Muscle layer of colon (tissue), 2 donors: ENCODE results near the gene CACNA2D3.

Experiments
- H3K27ac ChIP-seq: one replicate; pipeline ENCODE4 v1.7.0; 2013; ENCODE audit warnings: low read depth, mild to moderate bottlenecking, low read length, moderate library complexity
- H3K27me3 ChIP-seq, 2 donors: one replicate each; pipeline ENCODE4 v1.7.0; 2013; ENCODE audit warnings: low read length in 2 of 2, mild to moderate bottlenecking in 2 of 2; ENCODE audit not compliant: insufficient read depth in 2 of 2, control insufficient read depth in 1 of 2
- H3K36me3 ChIP-seq: one replicate; pipeline ENCODE4 v1.7.0; 2013; ENCODE audit warnings: mild to moderate bottlenecking, low read length; ENCODE audit not compliant: insufficient read depth
- H3K4me1 ChIP-seq: one replicate; pipeline ENCODE4 v1.7.0; 2013; ENCODE audit warnings: mild to moderate bottlenecking, low read length; ENCODE audit not compliant: insufficient read depth
- H3K4me3 ChIP-seq, 2 donors: one replicate each; pipeline ENCODE4 v1.7.0; 2013; ENCODE audit warnings: low read length in 2 of 2, low read depth in 1 of 2, mild to moderate bottlenecking in 1 of 2, moderate library complexity in 1 of 2
- H3K9ac ChIP-seq: one replicate; pipeline ENCODE4 v1.7.0; 2013; ENCODE audit warnings: low read length
- H3K9me3 ChIP-seq: one replicate; pipeline ENCODE4 v1.7.0; 2013; ENCODE audit warnings: mild to moderate bottlenecking, low read length
- donor health status: abdominal sarcoma.
- donor health status: Adenocarcinoma of cecum.

The CACNA2D3 gene

GRCh38 chr3:54360320-54360719 lies 238.0 kb downstream of the CACNA2D3 start:
- H3K4me3 ChIP-seq = no peak overlapping the region
- no peak overlapping the region for H3K27ac ChIP-seq
- H3K9me3 ChIP-seq = no peaks in the 10 kb centered on the region
- peaks cover 37% of the 10 kb centered on the region for H3K4me1 ChIP-seq
- no peaks in the 10 kb centered on the region for H3K27me3 ChIP-seq
- H3K9ac ChIP-seq = no peak overlapping the region
- H3K36me3 ChIP-seq = no peaks in the 10 kb centered on the region

GRCh38 chr3:54361746-54362283 lies 239.5 kb downstream of the CACNA2D3 start:
- Histone ChIP-seq H3K27ac (no peak overlapping the region), H3K9ac (no peak overlapping the region), H3K36me3 (no peaks in the 10 kb centered on the region), H3K9me3 (no peaks in the 10 kb centered on the region), H3K4me1 (peaks cover 27% of the 10 kb centered on the region), H3K4me3 (no peak overlapping the region), H3K27me3 (no peaks in the 10 kb centered on the region)

DNA sequence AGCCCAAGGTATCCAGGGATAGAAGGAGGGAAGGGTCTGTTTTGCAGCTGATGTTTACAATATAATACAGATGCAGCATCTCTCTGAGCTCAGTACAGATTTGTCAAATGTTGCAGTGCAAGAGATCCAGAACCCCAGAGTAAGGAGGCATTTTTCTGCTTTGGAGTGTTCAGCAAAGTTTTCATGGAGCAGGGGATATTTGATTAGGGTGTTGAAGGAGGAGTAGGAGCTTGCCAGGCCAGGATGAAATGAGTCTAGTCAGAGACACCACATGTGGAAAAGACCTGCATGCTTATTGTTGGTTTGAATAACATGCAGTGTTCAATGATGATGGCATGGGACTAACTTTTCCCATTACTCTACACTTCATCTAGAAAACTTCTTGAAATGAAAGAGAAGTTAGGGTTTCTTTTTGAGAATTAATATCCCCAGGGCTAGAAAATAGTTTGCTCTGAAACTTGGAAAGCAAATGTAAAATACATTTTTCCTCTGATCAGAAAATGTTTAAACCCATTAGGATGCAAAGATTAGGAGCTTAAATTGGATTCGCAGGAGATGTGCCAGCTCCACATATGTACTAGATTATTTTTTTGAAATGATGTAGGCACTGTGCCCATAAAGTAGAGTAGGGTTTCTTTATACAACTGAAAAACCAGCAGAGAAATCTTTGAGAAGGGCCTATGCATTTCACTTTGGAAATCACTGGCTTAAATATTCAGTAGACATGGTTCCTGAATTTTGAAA lies 243.8 kb downstream of the CACNA2D3 start:
- Histone ChIP-seq H3K9ac (no peak overlapping the region), H3K4me3 (no peak overlapping the region), H3K27me3 (no peaks in the 10 kb centered on the region), H3K4me1 (no peaks in the 10 kb centered on the region), H3K36me3 (no peaks in the 10 kb centered on the region), H3K27ac (no peak overlapping the region), H3K9me3 (no peaks in the 10 kb centered on the region)

DNA sequence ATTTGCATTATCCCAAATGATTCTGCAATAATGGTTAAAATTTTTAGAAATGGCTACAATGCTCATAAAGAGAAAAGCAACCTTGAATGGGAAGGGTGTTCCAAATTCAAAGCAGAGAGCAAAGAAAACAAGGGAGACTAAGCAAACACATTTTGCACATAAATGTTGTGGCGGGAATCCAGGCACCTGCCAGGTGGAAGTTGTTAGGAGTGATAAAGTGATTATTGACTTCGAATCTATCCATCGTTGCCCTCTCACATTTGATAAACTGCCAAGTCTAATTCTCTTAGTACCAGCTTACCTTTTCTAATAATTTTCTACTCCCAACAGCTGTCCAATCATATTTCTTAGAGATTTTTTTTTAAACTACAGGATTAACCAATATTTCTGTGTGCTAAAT lies 244.5 kb downstream of the CACNA2D3 start:
- no peak overlapping the region for H3K27ac ChIP-seq
- no peaks in the 10 kb centered on the region for H3K4me1 ChIP-seq
- H3K36me3 ChIP-seq = no peaks in the 10 kb centered on the region
- no peaks in the 10 kb centered on the region for H3K27me3 ChIP-seq
- H3K9ac ChIP-seq = no peak overlapping the region
- no peaks in the 10 kb centered on the region for H3K9me3 ChIP-seq
- no peak overlapping the region for H3K4me3 ChIP-seq

DNA sequence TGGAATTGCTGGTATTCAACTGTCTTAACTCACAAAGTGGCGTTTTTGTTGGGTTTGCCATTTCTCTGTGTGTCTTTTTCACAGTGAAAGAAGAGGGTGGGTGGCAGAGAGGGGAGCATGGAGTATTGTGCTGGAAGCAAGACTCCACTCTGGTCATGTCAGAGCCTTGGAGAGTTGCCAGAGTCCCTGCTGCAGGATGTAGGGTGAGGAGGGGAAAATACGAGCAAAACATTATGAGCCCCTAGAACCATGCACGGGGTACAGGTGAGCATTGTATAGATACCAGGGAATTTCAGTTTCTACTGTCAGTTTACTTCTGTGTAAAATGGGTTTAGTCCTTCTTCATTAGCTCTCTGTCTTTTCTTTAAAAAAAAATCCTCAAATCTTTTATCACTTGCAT lies 249.9 kb downstream of the CACNA2D3 start:
- Histone ChIP-seq H3K27me3 (no peaks in the 10 kb centered on the region), H3K36me3 (no peaks in the 10 kb centered on the region), H3K9me3 (no peaks in the 10 kb centered on the region), H3K4me1 (no peaks in the 10 kb centered on the region), H3K4me3 (no peak overlapping the region), H3K9ac (no peak overlapping the region), H3K27ac (no peak overlapping the region)

DNA sequence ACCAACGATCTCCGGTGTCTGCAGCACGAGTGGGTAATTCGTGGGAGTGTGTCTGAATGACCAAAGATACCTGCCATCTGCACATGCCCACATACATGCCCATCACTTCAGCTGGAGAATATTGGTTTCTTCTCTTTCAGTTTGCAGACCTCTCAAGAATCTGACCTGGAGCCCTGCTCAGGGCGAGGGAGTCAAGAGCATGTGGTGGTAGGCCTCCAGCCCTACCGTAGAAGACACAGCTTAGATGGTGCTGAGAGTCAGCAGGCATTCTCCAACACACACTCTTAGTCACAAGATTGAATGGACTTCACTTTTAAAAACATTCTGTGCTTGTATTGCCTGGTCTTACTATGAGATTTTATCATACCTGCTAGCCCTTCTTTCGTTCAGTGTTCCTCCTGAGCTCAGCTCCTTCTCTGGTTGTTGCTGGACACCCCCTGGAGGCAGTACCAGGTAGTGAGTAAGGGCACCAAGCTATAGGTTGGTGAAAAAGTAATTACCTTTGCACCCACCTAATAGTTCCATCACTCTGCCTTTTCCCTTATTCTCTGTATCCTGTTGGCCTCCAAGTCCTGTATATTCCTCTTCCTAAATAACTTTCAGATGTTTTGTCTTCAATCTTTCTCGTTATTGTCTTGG lies 252.0 kb downstream of the CACNA2D3 start:
- Histone ChIP-seq H3K27me3 (no peaks in the 10 kb centered on the region), H3K4me1 (no peaks in the 10 kb centered on the region)

GRCh38 chr3:54376142-54376807 lies 253.9 kb downstream of the CACNA2D3 start:
- Histone ChIP-seq H3K27me3 (no peaks in the 10 kb centered on the region), H3K4me1 (no peaks in the 10 kb centered on the region), H3K36me3 (no peaks in the 10 kb centered on the region), H3K27ac (no peak overlapping the region), H3K4me3 (no peak overlapping the region), H3K9me3 (no peaks in the 10 kb centered on the region), H3K9ac (no peak overlapping the region)

More for the DNA sequence above, 252.0 kb downstream of the CACNA2D3 start:
- Histone ChIP-seq H3K9me3 (no peaks in the 10 kb centered on the region), H3K9ac (no peak overlapping the region), H3K4me3 (no peak overlapping the region), H3K27ac (no peak overlapping the region), H3K36me3 (no peaks in the 10 kb centered on the region)

DNA sequence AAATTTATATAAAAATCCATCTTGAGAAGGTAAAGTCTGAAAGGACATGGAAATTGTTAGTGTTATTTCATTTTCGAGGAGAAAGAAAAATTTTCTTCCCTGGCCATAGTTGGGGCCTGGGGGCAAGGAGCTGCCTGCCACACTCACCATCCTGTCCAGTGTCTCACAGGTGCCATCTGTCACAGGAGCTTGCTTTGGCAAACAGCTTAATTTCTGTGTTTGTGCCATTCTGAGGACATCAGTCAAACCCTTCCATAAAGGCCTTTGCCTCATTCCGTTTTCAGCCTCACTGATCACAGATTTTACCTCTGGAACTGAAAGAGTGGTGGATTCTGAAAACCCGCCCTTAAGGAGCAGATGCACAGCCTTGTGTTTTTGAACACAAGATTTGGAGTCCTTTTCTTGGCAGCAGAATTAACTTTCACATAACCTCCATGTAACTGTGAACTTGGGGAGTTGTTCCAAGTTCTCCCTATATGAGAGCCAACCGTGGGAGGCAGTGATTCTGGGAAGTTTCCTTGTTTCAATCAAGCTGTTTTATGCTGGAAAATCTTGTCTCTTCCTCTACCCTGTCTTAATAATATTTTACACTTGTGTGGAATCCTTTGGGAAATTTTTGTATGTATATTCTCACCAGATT lies 254.7 kb downstream of the CACNA2D3 start:
- Histone ChIP-seq H3K4me1 (no peaks in the 10 kb centered on the region), H3K9me3 (no peaks in the 10 kb centered on the region), H3K27me3 (no peaks in the 10 kb centered on the region), H3K27ac (no peak overlapping the region), H3K4me3 (no peak overlapping the region), H3K9ac (no peak overlapping the region), H3K36me3 (no peaks in the 10 kb centered on the region)

DNA sequence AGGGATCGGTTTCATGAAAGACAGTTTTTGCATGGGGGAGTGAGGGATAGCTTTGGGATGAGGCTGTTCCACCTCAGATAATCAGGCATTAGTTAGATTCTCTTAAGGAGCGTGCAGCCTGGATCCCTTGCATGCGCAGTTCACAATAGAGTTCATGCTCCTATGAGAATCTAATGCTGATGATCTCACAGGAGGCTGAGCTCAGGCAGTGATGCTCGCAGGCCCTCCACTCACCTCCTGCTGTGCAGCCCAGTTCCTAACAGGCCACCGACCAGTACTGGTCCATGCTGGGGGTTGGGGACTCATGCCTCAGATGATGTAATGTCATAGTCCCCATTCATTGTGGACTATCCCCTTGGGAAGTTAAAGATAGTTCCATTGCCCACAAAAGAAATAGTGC lies 255.8 kb downstream of the CACNA2D3 start:
- no peaks in the 10 kb centered on the region for H3K27me3 ChIP-seq
- H3K9ac ChIP-seq = no peak overlapping the region
- no peak overlapping the region for H3K4me3 ChIP-seq
- H3K9me3 ChIP-seq = no peaks in the 10 kb centered on the region
- no peak overlapping the region for H3K27ac ChIP-seq
- no peaks in the 10 kb centered on the region for H3K4me1 ChIP-seq
- H3K36me3 ChIP-seq = no peaks in the 10 kb centered on the region

GRCh38 chr3:54384279-54384678 lies 261.9 kb downstream of the CACNA2D3 start:
- no peaks in the 10 kb centered on the region for H3K4me1 ChIP-seq
- no peak overlapping the region for H3K27ac ChIP-seq
- H3K4me3 ChIP-seq = no peak overlapping the region
- H3K27me3 ChIP-seq = no peaks in the 10 kb centered on the region
- no peaks in the 10 kb centered on the region for H3K9me3 ChIP-seq
- H3K36me3 ChIP-seq = no peaks in the 10 kb centered on the region
- H3K9ac ChIP-seq = no peak overlapping the region

GRCh38 chr3:54390582-54390981 lies 268.2 kb downstream of the CACNA2D3 start:
- Histone ChIP-seq H3K27ac (no peak overlapping the region), H3K9ac (no peak overlapping the region), H3K4me1 (no peaks in the 10 kb centered on the region), H3K9me3 (no peaks in the 10 kb centered on the region), H3K36me3 (no peaks in the 10 kb centered on the region), H3K27me3 (no peaks in the 10 kb centered on the region), H3K4me3 (no peak overlapping the region)
